Stimulated activated CD8-positive, alpha-beta memory T cell treated with anti-CD3 and anti-CD28 coated beads, Interleukin-15, amount 100 ng/mL, for 48 hours (primary cell): Measurements from ENCODE around the gene GLB1L2.

Experiments used
- DNase-seq, 2 donors: peaks; one replicate each; pipeline ENCODE4 v3.0.0-alpha.2; 2020; ENCODE audit warnings: low read depth in 2 of 2

Gene GLB1L2

DNA sequence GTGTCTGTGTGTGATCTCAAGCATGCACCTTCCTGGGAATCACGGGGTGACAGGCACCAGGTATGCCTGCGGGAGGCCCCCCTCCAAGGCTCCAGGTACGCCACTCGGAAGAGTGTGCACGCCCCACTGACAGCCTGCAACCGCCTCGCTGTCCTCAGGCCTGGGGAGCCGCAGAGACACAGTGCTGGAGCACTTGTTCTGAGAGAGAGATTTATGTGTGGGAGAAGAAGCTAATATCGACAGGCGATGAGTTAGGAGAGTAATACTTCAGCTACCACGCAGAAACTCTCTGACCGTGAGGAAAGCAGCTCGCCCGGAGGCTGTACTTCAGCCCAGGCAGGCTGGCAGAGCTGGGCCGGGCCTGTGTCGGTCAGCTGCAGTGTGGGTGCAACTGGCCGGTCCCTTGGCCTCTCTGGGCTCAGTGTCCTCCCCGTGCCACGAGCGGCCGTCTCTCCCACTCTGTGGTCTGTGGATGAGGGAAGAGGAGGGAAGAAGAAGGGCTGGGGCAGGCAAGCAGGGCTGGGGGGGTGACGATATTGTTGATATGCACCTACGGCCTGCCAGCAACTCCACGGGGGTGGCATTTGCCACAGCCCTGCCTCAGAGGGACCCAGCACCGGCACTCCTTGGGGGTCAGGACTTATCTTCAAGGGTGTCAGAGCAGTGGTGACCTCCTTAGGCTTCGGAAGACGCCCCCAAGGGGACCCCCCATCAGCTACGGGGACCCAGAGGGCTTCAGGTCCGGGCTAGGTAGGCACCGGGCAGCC, 73.0 kb downstream of the GLB1L2 start:
- DNase-seq, result no peak

DNA sequence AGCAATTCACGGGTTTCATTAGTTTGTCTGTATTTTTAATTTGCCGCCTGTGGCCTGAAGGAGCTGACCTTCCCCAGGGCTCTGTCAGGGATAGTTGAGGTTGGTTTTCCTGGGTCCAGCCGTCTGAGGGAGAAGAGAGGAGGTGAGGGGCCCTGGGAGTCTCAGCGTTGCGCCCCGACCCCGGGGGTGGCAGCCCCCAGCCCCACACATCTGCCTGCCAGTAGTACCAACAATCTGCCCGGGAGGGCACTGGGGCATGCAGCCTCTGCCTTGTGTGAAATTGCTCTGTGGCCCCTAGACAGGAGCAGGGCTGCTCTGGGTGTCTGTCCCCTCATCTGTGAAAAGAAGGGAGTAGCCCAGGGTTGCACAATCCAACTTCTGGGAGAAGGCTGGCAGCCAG, 73.6 kb downstream of the GLB1L2 start:
- DNase-seq, result no peak

- no peak for DNase-seq
These were observed 74.1 kb downstream of the GLB1L2 start for GRCh38 chr11:134405841-134406240.

GRCh38 chr11:134406264-134407185, 74.7 kb downstream of the GLB1L2 start:
- DNase-seq, result no peak

GRCh38 chr11:134407321-134407828, 75.6 kb downstream of the GLB1L2 start:
- DNase-seq, result no peak

DNA sequence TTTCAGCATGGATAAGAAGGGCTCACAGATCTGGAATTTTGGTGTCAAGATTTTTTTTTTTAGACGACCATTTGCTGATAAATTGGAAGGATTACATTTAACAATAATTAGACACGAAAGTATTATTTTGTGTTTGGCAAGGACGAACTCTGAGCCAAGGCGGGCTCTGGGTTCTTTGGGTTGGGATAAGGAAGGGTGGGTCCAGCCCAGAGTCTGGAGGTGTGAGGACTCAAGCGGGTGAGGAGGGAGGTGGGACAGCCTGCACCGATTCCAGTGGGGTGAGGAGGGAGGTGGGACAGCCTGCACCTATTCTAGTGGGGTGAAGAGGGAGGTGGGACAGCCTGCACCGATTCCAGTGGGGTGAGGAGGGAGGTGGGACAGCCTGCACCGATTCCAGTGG, 76.1 kb downstream of the GLB1L2 start:
- DNase-seq, result no peak

DNA sequence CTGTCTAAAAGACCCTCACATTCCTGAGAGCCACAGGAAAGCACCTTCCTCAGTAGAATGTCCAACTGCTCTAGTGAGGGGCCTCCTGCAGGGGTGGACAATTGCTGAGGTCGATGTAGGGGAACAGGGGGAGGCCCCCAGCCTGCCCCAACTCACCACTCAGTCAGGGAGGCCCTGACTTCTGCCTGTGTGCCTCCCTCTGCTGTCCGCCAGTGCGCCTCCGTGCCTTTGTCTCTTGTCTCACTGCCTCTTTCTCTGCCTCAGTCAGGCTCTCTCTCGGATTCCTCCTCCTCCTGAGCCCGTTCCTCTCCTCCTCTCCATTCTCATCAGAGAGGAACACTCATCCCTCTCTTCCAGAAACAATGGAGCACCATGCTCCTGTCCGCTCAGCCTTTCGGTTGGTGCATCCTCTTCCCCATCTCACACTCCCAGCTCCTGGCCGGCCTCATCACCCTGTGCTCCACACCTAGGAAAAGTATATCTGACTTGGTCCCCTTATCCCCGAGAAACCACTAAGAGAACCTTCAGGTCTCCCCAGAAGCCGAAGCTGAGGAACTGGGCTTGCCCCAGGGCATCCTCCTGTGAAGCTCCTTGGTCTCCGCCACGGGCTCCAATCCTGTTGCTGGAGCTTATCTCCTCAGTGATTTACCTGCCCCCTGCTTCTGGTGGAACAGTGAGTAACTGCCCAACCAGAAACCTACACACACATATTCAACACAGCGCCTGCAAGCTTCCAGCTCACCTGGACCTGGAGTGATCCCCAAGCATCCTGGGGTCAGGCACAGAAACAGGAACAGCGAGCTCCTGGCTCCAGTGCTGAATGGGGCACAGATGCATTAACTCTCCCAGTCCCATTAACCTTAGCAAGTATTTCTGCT, 78.0 kb downstream of the GLB1L2 start:
- DNase-seq, result no peak

DNA sequence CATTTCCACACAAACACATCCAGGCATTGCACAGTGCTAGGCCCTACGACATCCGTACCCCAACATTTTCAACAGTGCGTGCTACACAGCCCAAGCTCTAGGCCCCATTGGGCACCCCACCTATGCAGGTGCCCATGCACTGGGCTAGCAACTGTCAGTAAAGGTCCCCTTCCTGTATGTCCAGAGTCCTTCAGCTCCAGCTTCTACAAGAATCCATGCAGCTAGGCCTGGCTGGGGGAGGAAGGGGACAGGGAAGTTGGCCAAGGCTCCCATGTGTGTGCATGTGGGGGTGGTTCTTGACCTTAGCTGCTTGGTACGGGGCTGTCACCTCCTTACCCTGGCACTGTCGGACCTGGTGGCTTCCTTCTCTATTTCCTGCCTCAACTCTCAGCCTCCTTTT, 79.0 kb downstream of the GLB1L2 start:
- DNase-seq, result no peak

GRCh38 chr11:134412203-134413042, 80.6 kb downstream of the GLB1L2 start, which contains the start of gene B3GAT1:
TSS of gene B3GAT1 (minus strand) at chr11:134412242. CDS start at chr11:134387659, 24,583 bp downstream.
- DNase-seq, result no peak

GRCh38 chr11:134413043-134413825, 81.4 kb downstream of the GLB1L2 start:
- DNase-seq, result no peak

DNA sequence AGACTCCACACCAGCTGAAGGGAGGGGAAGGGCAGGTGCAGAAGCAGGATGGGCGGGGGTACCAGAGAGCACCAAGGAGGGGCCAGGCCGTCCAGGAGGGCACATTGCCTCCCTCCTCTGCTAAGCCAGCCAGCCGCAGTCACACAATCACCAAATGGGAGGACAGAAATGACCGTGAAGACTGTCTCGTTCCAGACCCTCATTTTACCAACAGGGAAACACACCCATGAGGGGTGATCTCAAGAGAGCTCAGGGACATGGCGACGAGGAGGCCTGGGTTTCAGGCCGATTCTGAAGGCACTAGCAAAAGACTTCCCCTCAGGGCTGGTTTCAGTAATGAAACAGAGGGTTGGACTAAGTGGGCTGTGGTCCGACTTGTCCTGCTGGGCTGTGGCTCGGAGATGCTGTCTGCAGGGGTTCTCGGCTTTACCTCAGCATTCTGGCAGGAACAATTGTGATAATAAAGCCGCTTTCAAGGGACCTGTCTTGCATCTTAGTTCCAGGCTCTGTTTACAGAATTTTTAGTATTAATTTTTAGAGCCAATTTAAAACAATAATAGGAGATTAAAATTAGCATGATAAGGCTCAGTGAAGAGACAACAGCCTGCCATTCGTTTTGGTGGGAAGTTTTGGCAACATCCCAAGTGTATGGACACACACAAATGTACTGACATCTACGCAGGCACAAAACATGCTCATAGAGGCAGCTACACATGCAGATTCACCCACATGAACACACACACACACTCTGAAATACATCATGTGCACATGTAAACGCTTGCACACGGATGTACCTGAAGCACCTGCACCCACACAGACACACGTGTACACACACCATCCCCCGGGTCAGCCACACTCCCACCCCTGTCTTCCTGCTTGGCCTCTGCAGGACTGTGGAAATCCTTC, 82.3 kb downstream of the GLB1L2 start:
- no peak for DNase-seq

DNA sequence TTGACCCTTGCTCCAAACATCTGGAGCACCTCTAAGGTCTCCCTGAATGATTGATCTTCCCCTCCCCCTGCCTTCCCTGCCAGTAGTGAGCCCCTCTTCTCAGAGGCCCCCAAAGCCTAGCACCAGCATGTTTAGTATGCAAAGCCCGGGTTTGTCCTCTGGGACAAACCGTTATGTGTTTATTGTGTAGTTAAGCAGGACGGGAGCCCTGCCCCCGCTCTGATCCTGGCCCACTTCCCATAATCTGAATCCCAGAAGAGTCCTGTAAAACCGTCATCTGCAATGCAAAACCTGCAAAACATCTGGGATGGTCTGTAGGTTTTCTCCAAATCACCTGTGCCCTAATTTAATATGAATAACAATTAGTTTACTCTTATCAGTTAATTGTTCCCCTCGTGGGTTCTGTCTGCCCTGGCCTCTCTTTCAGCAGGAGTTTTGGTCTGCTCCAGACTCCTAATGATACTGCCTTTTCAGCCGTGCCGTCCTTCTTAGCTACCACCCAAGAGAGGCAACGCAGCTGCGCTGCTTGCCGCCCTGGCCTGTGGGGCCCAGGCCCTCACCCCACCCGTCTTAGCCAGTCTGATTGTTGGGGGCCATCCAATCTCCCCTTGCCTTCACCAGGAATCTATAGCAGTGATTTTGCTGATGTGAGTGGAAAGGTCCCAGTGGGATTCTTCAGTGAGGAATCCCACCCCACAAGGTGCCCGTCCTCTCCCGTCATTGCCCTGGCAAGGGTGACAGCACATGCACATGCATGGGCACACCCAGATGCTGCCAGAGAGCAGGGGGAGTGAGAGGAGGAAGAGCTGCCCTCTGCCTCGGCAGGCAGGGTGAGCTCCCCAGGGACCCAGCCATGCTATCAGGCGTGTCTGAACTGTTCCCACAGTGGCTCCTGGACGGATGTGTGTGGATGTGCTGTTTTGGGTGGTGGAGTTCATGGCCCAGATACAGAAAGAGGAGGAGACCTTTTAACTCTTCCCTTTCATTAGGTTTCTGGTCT, 83.3 kb downstream of the GLB1L2 start:
- no peak for DNase-seq

DNA sequence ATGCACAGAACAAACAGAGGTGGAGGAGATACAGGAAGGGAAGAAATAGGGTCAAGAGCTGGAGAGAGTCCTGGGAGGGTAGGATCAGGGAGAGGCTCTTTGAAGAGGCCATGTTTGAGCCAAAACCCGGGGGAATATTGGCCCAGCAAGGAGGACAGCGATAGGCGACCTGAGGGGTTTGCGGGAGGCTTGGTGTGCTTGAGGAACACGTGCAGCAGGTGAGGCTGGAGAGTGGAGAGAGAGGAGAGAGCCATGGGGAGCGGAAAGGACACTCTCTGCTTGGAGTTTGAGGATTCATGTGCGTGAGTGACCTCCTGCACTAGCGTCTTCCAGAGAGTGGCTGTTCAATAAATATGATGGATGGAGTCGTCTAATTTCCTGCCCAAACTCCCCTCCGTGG, 84.9 kb downstream of the GLB1L2 start:
- no peak for DNase-seq

GRCh38 chr11:134417871-134418840, 86.4 kb downstream of the GLB1L2 start:
- no peak for DNase-seq

DNA sequence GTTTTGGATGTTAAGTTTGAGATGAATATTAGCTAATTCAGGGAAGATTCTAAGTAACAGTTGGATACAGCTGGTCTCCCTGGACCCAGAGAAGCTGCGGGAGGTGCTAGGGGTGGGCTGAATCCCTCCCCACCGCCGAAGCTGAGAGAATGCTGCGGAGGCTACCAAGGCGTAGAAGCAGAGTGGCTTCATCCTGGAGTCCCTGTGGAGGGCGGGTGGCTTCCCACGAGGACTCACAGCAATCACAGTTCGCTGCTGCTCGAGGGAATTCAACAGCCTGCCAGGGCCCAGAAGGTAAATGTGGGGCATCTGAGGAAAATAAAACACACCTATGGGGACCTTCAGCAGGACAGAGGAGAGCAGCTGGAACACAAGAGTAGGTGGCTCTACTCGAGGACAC, 91.3 kb downstream of the GLB1L2 start:
- no peak for DNase-seq

DNA sequence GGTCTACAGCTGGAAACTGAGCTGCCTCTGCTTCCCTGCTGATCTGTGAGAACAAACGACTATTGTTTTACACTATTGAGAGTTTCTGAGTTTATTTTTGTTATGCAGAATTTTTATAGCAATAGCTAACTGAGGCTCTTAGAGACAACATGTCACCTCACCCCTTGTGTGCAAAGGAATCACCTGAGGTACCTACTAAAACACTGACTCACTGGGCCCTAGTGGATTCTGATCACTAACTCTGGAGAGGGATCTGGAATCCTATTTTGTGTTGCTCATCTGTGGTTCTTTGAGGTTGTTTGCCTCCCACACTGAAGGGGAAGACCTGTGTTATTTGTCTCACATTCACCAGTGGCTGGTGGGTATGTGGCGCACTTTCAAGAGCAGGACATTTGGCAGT, 93.6 kb downstream of the GLB1L2 start:
- no peak for DNase-seq
